H9 (cell line): Measurements from ENCODE around the gene POLR2L. TPM values are rescaled to one million over a fixed set of nuclear protein-coding genes. Genes with fewer than 3 reads are reported as not detected.

Experiments used
- DNase-seq: peaks from one replicate; pipeline ENCODE4 v3.0.0-alpha.2; 2017
- H2AFZ ChIP-seq: one replicate; pipeline ENCODE4 v1.6.1; 2013; ENCODE audit warnings: mild to moderate bottlenecking, low read length, control low read depth, moderate library complexity
- H2AK5ac ChIP-seq: 2 replicates; pipeline ENCODE4 v1.6.1; 2013; ENCODE audit warnings: low read length, control low read depth, mixed read lengths; ENCODE audit not compliant: insufficient read length
- H2BK120ac ChIP-seq: one replicate; pipeline ENCODE4 v1.6.1; 2013; ENCODE audit warnings: low read depth, mild to moderate bottlenecking, low read length, control low read depth, inconsistent platforms; ENCODE audit not compliant: poor library complexity, severe bottlenecking
- H2BK12ac ChIP-seq: 2 replicates; pipeline ENCODE4 v1.6.1; 2013; ENCODE audit warnings: low read length, control low read depth, mixed read lengths, low read depth; ENCODE audit not compliant: insufficient read length
- H2BK15ac ChIP-seq: 2 replicates; pipeline ENCODE4 v1.6.1; 2013; ENCODE audit warnings: low read depth, low read length, control low read depth
- H2BK20ac ChIP-seq: one replicate; pipeline ENCODE4 v1.6.1; 2013; ENCODE audit warnings: low read depth, mild to moderate bottlenecking, low read length, control low read depth, inconsistent platforms; ENCODE audit not compliant: poor library complexity, severe bottlenecking
- H2BK5ac ChIP-seq: 2 replicates; pipeline ENCODE4 v1.6.1; 2013; ENCODE audit warnings: low read length, control low read depth, mixed read lengths; ENCODE audit not compliant: insufficient read length
- H3K14ac ChIP-seq: 2 replicates; pipeline ENCODE4 v1.6.1; 2013; ENCODE audit warnings: low read length, control low read depth; ENCODE audit not compliant: insufficient read depth
- H3K18ac ChIP-seq: 2 replicates; pipeline ENCODE4 v1.6.1; 2013; ENCODE audit warnings: low read depth, mild to moderate bottlenecking, mixed read lengths, low read length, control low read depth; ENCODE audit not compliant: insufficient read length
- H3K23ac ChIP-seq: 2 replicates; pipeline ENCODE4 v1.6.1; 2013; ENCODE audit warnings: low read length, control low read depth, mixed read lengths, low read depth; ENCODE audit not compliant: insufficient read length
- H3K23me2 ChIP-seq: 2 replicates; pipeline ENCODE4 v1.6.1; 2013; ENCODE audit warnings: low read depth, mild to moderate bottlenecking, mixed read lengths, low read length, control low read depth; ENCODE audit not compliant: insufficient read length, poor library complexity, severe bottlenecking
- H3K27ac ChIP-seq: 2 replicates; pipeline ENCODE4 v1.5.1; 2013; ENCODE audit warnings: low read length, control low read depth, mixed read lengths, low read depth; ENCODE audit not compliant: insufficient read length
- H3K27me3 ChIP-seq: 2 replicates; pipeline ENCODE4 v1.6.1; 2013; ENCODE audit warnings: low read length, control low read depth, inconsistent platforms; ENCODE audit not compliant: insufficient read depth
- H3K4ac ChIP-seq: 2 replicates; pipeline ENCODE4 v1.6.1; 2013; ENCODE audit warnings: low read depth, mild to moderate bottlenecking, control low read depth, inconsistent platforms, low read length, moderate library complexity
- H3K4me1 ChIP-seq: 2 replicates; pipeline ENCODE4 v1.6.1; 2013; ENCODE audit warnings: low read length, control low read depth, inconsistent platforms; ENCODE audit not compliant: insufficient read depth
- H3K4me2 ChIP-seq: 2 replicates; pipeline ENCODE4 v1.6.1; 2013; ENCODE audit warnings: low read length, control low read depth, mixed read lengths; ENCODE audit not compliant: insufficient read length, insufficient read depth
- H3K56ac ChIP-seq: 2 replicates; pipeline ENCODE4 v1.6.1; 2013; ENCODE audit warnings: low read depth, mild to moderate bottlenecking, mixed read lengths, low read length, control low read depth; ENCODE audit not compliant: insufficient read length
- H3K79me1 ChIP-seq: 2 replicates; pipeline ENCODE4 v1.6.1; 2013; ENCODE audit warnings: low read depth, mild to moderate bottlenecking, moderate library complexity, low read length, control low read depth, inconsistent platforms; ENCODE audit not compliant: insufficient read depth, poor library complexity, severe bottlenecking
- H3K79me2 ChIP-seq: 2 replicates; pipeline ENCODE4 v1.6.1; 2013; ENCODE audit warnings: low read length, control low read depth, inconsistent platforms; ENCODE audit not compliant: insufficient read depth
- H3K9ac ChIP-seq: 2 replicates; pipeline ENCODE4 v1.6.1; 2013; ENCODE audit warnings: low read length, control low read depth, mixed read lengths; ENCODE audit not compliant: insufficient read length; ENCODE audit errors: extremely low read depth
- H3K9me3 ChIP-seq: one replicate; pipeline ENCODE4 v1.6.1; 2013; ENCODE audit warnings: low read depth, low read length, inconsistent platforms; ENCODE audit not compliant: control insufficient read depth
- H3T11ph ChIP-seq: one replicate; pipeline ENCODE4 v1.6.1; 2013; ENCODE audit warnings: mild to moderate bottlenecking, low read length, control low read depth, inconsistent platforms
- H4K20me1 ChIP-seq: one replicate; pipeline ENCODE4 v1.6.1; 2013; ENCODE audit not compliant: control insufficient read depth, insufficient read length, insufficient read depth
- H4K5ac ChIP-seq: 2 replicates; pipeline ENCODE4 v1.6.1; 2013; ENCODE audit warnings: low read depth, mild to moderate bottlenecking, mixed read lengths, low read length, control low read depth; ENCODE audit not compliant: insufficient read length
- H4K8ac ChIP-seq: replicated peaks from 2 replicates; pipeline ENCODE4 v1.6.1; 2013; ENCODE audit warnings: low read length, control low read depth, mixed read lengths, low read depth; ENCODE audit not compliant: insufficient read length
- H4K91ac ChIP-seq: 2 replicates; pipeline ENCODE4 v1.6.1; 2013; ENCODE audit warnings: low read depth, mild to moderate bottlenecking, moderate library complexity, mixed read lengths, low read length, control low read depth; ENCODE audit not compliant: insufficient read length
- H3K27ac Mint-ChIP-seq, 3 experiments: 2 replicates in 2 of 3; 3 replicates in 1 of 3; pipeline ENCODE4 v1.8.0; 2020 to 2021; ENCODE audit warnings: mixed read lengths in 3 of 3, mild to moderate bottlenecking in 1 of 3, moderate library complexity in 1 of 3
- H3K27me3 Mint-ChIP-seq: 2 replicates; pipeline ENCODE4 v1.8.0; 2021; ENCODE audit warnings: low read depth, mild to moderate bottlenecking, moderate library complexity, mixed read lengths
- H3K36me3 Mint-ChIP-seq, 3 experiments: 2 replicates in 2 of 3; 3 replicates in 1 of 3; pipeline ENCODE4 v1.8.0; 2020 to 2021; ENCODE audit warnings: low read depth in 3 of 3, mixed read lengths in 3 of 3; ENCODE audit not compliant: insufficient read depth in 1 of 3
- H3K4me1 Mint-ChIP-seq, 2 experiments: 2 replicates each; pipeline ENCODE4 v1.8.0; 2020; ENCODE audit warnings: mixed read lengths in 2 of 2
- H3K4me3 Mint-ChIP-seq, 2 experiments: 2 replicates in 1 of 2; 3 replicates in 1 of 2; pipeline ENCODE4 v1.8.0; 2020 to 2021; ENCODE audit warnings: mild to moderate bottlenecking in 2 of 2, mixed read lengths in 2 of 2, moderate library complexity in 1 of 2
- H3K9me3 Mint-ChIP-seq, 2 experiments: 2 replicates in 1 of 2; 3 replicates in 1 of 2; pipeline ENCODE4 v1.8.0; 2020; ENCODE audit warnings: mild to moderate bottlenecking in 2 of 2, mixed read lengths in 2 of 2, moderate library complexity in 1 of 2
- CTCF ChIP-seq: fragments of 200-600 bp; sonication (generic); conservative IDR thresholded peaks from 3 replicates; pipeline ENCODE4 v1.8.0; 2021; ENCODE audit warnings: antibody characterized with exemption, mild to moderate bottlenecking
- WGBS: extraction: QIAGEN DNeasy Blood & Tissue Kit; methylation state at CpG from one replicate; pipeline ENCODE4 v1.1.7; 2013; ENCODE audit warnings: missing lambda C conversion rate, low lambda C conversion rate, mixed read lengths; ENCODE audit not compliant: insufficient read length; ENCODE audit errors: extremely low coverage; 5-methylcytosine and 5-hydroxymethylcytosine counted together
- total RNA-seq: library from RNA; stranded (reverse); gene quantifications from 2 replicates; pipeline ENCODE4 v1.2.1, GENCODE V29; 2021

Gene POLR2L
- total RNA-seq, 1 experiment from 2014 or later, result 135 TPM

- Histone ChIP-seq H2AK5ac (no peak overlapping the region), H3K56ac (no peak overlapping the region), H3K79me1 (no peaks in the 10 kb centered on the region), H4K20me1 (peaks cover 2% of the 10 kb centered on the region), H3K4me2 (no peak overlapping the region), H3K27me3 (no peaks in the 10 kb centered on the region), H3K14ac (no peak overlapping the region), H2BK20ac (no peak overlapping the region), H2BK12ac (no peak overlapping the region), H2BK120ac (no peak overlapping the region), H4K5ac (no peak overlapping the region), H3K23ac (no peak overlapping the region), H4K91ac (no peak overlapping the region), H3K23me2 (peaks cover 9% of the 10 kb centered on the region), H3K4ac (no peak overlapping the region), H3K9ac (no peak overlapping the region), H2BK15ac (no peak overlapping the region), H3K27ac (no peak overlapping the region), H4K8ac (no peak overlapping the region), H3K4me1 (no peaks in the 10 kb centered on the region; the same call in 1 of the 2 replicates), H3K79me2 (no peaks in the 10 kb centered on the region), H2BK5ac (no peak overlapping the region), H3K18ac (no peak overlapping the region), H3T11ph (no peak overlapping the region), H2AFZ (no peak overlapping the region), H3K9me3 (no peaks in the 10 kb centered on the region)
- no peak for DNase-seq
- H3K4me3 Mint-ChIP-seq, result no peak overlapping the region; a peak in 1 of 5 replicates
- H3K27ac Mint-ChIP-seq, result no peak overlapping the region
- no peak for TF ChIP-seq CTCF
- H3K27me3 Mint-ChIP-seq, result no peaks in the 10 kb centered on the region
- H3K36me3 Mint-ChIP-seq, result peaks cover 0 to 16% (median 3%) of the 10 kb centered on the region in 3 experiments; a peak in 2 of 7 replicates
- WGBS, result no CpG with 5 or more reads among the region's 38 CpGs
- peaks cover 16 to 28% of the 10 kb centered on the region in 2 experiments for H3K4me1 Mint-ChIP-seq
- no peaks in the 10 kb centered on the region for H3K9me3 Mint-ChIP-seq
These were observed 47.3 kb downstream of the POLR2L start for GRCh38 chr11:794766-795633.
